HEK293 (cell line): ENCODE data around the gene OBSCN.

ENCODE experiments used
- YY1 ChIP-seq: fragments of 450-650 bp; formaldehyde crosslinking; IDR thresholded peaks from 2 replicates; pipeline ENCODE4 v1.5.1; 2018; ENCODE audit warnings: missing biosample characterization, missing genetic modification characterization
- ZFP3 ChIP-seq: fragments of 450-650 bp; formaldehyde crosslinking; IDR thresholded peaks from 2 replicates; pipeline ENCODE4 v1.5.1; 2016; ENCODE audit warnings: low read depth, missing biosample characterization, missing genetic modification characterization
- TF ChIP-seq, protein P1 (sequence below): fragments of 450-650 bp; formaldehyde crosslinking; conservative IDR thresholded peaks from 2 replicates; pipeline ENCODE4 v1.5.1; 2016; ENCODE audit warnings: low read depth, missing biosample characterization, missing genetic modification characterization

DNA sequence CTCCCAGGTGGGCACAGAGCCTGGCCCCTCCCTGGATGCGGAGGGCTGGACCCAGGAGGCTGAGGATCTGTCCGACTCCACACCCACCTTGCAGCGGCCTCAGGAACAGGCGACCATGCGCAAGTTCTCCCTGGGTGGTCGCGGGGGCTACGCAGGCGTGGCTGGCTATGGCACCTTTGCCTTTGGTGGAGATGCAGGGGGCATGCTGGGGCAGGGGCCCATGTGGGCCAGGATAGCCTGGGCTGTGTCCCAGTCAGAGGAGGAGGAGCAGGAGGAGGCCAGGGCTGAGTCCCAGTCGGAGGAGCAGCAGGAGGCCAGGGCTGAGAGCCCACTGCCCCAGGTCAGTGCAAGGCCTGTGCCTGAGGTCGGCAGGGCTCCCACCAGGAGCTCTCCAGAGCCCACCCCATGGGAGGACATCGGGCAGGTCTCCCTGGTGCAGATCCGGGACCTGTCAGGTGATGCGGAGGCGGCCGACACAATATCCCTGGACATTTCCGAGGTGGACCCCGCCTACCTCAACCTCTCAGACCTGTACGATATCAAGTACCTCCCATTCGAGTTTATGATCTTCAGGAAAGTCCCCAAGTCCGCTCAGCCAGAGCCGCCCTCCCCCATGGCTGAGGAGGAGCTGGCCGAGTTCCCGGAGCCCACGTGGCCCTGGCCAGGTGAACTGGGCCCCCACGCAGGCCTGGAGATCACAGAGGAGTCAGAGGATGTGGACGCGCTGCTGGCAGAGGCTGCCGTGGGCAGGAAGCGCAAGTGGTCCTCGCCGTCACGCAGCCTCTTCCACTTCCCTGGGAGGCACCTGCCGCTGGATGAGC, 164.5 kb downstream of the OBSCN start:
- no peak for TF ChIP-seq YY1
- TF ChIP-seq ZFP3 (tag by site-specific recombination), result no peak
- TF ChIP-seq, protein P1, sequence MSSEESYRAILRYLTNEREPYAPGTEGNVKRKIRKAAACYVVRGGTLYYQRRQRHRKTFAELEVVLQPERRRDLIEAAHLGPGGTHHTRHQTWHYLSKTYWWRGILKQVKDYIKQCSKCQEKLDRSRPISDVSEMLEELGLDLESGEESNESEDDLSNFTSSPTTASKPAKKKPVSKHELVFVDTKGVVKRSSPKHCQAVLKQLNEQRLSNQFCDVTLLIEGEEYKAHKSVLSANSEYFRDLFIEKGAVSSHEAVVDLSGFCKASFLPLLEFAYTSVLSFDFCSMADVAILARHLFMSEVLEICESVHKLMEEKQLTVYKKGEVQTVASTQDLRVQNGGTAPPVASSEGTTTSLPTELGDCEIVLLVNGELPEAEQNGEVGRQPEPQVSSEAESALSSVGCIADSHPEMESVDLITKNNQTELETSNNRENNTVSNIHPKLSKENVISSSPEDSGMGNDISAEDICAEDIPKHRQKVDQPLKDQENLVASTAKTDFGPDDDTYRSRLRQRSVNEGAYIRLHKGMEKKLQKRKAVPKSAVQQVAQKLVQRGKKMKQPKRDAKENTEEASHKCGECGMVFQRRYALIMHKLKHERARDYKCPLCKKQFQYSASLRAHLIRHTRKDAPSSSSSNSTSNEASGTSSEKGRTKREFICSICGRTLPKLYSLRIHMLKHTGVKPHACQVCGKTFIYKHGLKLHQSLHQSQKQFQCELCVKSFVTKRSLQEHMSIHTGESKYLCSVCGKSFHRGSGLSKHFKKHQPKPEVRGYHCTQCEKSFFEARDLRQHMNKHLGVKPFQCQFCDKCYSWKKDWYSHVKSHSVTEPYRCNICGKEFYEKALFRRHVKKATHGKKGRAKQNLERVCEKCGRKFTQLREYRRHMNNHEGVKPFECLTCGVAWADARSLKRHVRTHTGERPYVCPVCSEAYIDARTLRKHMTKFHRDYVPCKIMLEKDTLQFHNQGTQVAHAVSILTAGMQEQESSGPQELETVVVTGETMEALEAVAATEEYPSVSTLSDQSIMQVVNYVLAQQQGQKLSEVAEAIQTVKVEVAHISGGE (tag by site-specific recombination), result no peak
